ENCODE results near the gene TBC1D32.

GRCh38 chr6:121356575-121356974 lies 22.3 kb upstream of the TBC1D32 start:
- TF ChIP-seq EZH2 (IDR thresholded peaks at IDR 0.05; ENCODE audit: borderline replicate concordance, low read length), result no peak
- TF ChIP-seq CTCF (conservative IDR thresholded peaks at IDR 0.05 in 1 of 2, IDR thresholded peaks at IDR 0.05 in 1 of 2; ENCODE audit: extremely low read depth in 1 of 2, insufficient read depth in 1 of 2, low read depth in 1 of 2, low read length in 2 of 2), result peak in 1 of 2 donors; percentile 23
